ENCODE results near the gene SMARCA2.

GRCh38 chr9:2231829-2232228, 216.7 kb downstream of the SMARCA2 start:
- TF ChIP-seq EZH2 (IDR thresholded peaks at IDR 0.05) (no peak), POLR2AphosphoS5 (IDR thresholded peaks at IDR 0.05; ENCODE audit: borderline replicate concordance, low read depth, low read length) (no peak), FOXP2 (optimal IDR thresholded peaks at IDR 0.05; ENCODE audit: control extremely low read depth, extremely low read length, insufficient read depth) (no peak)
